DMS 273 (cell line): ENCODE measurements around the gene KMT2C.
"Not testable (repeated sequence)": the region's sequence is repeated elsewhere in the genome, so short reads cannot be mapped to it uniquely, and the experiment has no call there.

Experiments
- DNase-seq: peaks from one replicate; lab custom pipeline; 2025; ENCODE audit not compliant: unreplicated experiment; lab: John Stamatoyannopoulos, UW

KMT2C gene

DNA sequence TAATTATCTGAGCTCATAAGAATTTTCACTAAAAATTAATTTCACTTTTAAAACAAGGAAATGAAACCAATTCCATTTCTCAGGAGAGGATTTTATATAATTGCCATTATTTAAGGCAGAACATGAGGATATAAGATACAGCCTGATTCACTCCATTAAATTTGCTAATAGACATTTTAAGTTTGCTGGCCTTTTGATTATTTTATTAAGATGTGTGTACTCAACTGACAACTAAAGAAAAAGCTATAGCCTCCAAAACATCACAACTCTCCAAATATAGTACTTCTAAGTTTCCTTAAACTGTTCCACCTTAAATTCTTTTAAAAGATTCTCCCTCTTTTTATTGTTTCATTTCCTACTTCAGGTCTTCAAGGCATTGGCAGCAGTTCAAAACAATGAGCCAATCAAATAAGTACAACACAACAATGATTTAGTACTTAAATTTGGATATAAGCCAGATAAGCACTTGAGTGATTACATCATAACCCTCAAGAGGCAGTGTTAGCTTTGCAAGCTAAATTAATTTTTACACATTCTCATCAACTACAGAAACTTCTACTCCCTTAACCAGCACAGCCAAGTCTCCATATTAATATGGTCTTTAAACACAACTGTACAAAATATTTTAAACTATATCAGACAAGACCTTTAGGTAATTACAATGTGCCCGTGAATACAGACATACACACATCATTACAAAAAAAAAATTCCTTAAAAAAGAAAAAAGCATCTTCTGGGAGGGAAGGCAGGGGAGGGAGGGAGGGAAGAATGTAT is 121.8 kb downstream of the KMT2C start:
- DNase-seq, result peak; percentile 93

DNA sequence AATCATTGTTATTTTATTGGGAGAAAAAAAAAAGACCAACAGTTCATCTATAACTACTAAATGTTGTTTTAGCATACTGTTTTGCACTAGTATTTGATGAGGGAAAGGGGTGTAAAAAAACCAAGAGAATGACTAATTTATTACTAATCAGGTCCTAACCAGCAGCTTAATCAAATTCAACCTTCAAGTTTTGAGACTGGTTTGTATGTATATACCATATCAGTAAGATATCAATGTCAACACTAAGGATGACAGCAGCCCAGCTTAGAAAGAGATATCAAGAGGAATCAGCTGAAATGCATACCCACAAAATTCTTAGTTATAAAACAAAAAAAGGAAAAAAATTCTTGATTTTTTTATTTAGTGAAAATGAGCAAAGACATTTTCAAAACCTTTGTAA is 122.6 kb downstream of the KMT2C start:
- peak; percentile 16 for DNase-seq

DNA sequence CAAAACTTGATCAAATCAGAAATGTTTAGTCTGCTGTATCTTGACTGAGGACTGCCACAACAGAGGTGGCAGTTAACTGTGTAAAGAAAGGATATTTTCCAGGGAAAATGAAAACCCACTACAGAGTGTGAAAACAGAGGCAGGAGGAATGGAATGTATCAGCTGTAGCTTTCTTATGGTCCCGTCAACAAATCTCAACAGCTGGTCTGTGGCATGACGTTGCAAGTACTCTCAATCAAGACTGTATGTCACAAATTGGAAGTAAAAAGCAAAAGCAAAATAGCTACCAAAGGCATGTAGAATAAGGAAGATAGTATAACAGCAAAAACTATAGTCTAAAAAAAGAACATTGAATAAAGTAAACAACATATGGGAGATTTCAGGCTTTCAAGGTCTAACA is 123.5 kb downstream of the KMT2C start:
- peak; percentile 66 for DNase-seq

DNA sequence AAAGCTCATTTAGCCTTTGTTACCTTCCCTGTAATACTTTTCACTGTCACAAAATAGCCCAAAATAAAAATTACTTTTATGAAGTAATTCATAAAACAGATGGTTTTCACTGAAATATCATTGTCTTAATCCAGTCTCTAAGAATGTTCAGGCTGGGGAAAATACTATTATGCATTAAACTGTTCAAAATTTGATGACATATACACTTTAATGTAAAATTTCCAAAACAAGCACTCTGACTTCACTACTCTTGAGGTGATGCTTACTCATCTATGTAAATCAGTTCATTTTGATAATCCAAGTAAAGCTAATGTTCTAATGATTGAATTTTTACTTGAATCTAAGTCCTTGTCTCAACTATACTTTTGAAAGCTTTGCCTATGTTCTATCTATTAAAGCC is 127.9 kb downstream of the KMT2C start:
- DNase-seq, result no peak

DNA sequence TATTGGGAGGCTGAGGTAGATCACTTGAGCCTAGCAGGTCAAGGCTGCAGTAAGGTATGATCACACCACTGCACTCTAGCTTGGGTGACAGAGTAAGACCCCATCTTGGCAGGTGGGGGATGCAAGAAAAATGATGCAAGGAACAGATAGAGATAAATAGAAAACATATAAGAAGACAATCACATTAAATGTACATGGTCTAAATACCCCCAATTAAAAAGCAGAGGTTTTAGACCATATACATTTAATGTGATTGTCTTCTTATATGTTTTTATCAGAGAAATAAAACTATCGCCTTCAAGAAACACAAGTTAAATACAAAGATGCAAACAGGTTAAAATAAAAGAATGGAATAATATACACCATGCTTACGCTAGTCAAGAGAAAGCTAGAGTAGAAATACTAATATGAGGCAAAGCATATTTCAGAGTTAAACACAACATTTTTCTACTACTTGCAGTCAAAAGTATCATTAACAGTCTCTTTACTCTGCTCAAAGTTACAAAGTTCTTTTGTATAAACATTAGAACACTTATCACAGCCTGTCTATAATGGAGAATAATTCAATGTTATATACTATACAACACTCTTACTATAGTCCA is 136.2 kb downstream of the KMT2C start:
- DNase-seq, result not testable (repeated sequence)

DNA sequence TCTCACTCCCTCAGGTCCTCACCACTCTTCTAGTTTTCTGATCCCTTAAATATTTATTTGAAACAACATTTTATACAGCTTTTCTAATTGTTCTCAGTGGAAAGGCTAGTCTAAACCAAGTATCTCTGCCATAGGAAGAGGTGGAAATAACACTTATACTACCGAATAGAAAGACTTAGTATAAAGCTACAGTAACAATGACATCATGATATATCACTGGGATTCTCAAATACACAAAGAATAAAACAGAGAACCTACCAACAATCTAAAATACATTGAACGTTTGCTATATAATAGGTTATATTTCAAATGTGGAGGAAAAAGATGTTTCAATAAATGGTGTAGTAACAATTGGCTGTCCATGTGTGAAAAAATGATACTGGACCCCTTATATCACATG is 142.9 kb downstream of the KMT2C start:
- DNase-seq, result no peak

DNA sequence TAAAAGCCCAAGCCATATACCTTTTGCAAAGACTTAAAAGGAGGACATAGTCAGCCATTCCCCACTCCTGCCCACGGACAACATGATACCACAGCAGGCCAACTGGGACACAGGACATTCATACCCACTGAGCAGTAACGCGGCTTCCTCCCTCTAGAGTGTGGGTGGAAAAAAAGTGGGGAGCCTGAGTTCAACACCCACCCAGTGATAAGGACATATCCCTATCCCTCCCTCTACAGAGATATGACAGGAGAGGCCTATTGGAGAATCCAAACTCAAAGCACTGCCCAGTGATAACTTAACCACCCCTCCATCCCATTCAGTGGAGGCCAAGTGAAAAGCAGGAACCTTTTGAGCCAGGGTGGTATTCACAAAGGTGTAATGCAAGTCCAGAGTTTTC is 148.8 kb downstream of the KMT2C start:
- DNase-seq, result not testable (repeated sequence)

DNA sequence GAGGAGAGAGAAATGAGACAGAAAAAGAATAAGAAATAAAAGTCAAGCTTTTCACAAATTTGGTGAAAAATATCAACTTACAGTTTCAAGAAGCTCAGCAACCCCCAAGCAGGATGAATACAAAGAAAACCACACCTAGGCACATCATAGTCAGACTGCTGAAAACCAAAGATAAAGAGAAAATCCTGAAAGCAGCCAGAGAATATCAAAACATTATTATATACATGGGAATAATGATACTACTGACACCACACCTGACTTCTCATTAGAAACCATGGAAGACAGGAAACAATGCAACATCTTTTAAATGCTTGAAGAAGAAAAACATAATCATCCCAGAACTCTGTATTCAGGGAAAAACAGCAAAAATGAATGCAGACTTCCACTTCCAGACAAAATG is 149.6 kb downstream of the KMT2C start:
- DNase-seq, result not testable (repeated sequence)

DNA sequence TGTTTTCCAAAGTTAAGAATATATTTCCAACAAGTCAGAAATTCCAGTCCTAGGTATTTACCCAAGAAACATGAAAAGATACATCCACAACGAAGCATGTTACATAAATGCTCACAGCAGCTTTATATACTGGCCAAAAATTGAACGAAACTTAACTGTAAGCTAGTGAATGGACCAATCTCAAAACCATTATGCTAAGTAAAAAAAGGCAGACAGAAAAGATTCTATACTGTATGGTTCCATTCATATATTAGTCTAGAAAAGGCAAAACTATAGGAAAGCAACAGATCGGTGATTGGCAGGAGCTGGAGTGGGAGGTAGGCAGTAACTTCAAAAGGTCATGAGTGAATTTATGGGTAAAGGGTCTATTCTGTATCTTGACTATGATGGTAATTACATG is 150.8 kb downstream of the KMT2C start:
- DNase-seq, result not testable (repeated sequence)

DNA sequence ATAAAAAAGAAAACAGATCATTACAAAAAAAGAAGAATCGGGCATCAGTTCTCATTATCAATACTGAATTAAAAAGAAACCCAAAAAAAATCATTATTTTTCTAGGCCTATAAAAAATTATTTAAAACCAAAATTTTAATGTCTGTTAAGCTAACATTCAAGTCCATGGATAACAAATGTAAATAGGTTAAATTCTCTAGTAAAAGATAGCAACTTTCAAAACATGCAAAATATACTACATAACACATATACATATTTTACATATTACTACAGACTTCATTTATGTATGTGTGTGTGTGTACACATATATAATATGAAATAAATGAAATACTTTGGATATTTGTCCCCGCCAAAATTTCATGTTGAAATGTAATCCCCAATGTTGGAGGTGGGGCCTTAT is 158.1 kb downstream of the KMT2C start:
- not testable (repeated sequence) for DNase-seq

DNA sequence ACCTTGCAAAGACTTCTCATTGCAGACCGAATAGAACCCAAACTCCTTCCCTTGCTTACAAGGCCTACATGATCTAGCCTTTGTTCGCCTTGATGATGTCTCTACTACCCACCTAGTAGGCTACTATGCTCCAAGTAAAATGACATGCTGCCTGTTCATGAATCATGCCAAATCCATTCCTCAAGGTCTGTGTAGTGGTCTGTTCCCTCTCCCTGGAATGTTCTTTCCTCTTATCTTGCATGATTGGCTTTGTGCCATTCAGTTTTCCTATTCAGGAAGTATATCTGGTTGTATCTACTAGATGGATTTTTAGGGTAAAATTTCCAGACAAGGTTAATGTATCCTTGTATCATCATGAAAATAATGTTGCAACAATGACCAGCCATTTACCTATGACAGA is 165.4 kb downstream of the KMT2C start:
- not testable (repeated sequence) for DNase-seq

DNA sequence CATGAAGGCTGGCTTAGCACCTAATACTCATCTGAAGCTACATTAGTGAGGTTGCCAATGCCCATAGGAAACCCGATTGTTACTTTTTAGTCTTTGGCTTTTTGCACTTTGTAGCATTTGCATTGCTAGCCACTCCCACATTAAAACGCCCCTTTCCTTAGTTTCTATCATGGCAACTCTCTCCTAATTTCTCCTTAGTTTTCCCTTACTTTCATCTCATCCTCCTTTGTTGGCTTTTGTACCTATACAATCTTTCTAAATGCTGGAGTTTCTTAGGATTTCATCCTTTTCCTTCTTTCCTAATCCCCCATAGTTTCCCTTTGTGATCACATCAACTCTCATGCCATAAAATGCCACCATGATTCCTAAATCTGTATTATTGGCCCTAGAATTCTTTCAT is 168.9 kb downstream of the KMT2C start:
- not testable (repeated sequence) for DNase-seq

DNA sequence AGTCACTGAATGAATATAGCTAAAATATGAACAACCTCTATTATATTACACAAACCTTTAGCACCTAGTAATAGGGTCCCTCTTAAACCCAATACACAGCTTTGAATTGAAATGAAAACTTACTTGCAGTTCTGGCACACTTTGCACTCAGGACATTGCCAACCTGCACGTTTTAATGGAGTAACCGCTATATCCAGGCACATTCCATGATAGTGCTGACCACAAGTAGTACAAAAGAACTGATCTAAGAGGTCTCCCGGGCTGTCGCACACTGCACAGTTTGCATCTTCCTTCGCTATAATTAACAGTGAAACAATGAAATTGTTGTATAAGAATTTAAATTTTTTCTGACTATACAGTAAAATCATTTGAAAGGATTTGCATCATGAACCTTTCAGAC is 170.9 kb downstream of the KMT2C start:
- not testable (repeated sequence) for DNase-seq

DNA sequence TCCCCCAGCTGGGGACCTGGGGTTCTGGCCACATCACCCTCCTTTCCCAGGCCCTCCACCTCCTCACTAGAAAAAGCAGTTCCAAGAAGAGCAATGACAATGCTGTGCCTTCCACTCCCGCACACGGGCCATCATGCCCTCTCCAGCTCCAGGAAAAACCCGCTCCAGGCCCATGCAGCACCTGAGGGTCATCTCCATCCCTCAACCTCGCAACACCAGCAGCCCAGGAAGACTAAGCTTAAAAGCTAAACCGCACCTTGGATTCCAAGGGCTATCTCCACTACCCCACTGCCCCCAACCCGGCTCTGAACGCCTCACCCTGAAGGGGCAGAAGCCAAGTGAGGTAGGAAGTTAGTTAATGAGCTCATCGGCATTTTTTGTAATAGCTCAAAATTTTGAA is 173.7 kb downstream of the KMT2C start:
- not testable (repeated sequence) for DNase-seq

DNA sequence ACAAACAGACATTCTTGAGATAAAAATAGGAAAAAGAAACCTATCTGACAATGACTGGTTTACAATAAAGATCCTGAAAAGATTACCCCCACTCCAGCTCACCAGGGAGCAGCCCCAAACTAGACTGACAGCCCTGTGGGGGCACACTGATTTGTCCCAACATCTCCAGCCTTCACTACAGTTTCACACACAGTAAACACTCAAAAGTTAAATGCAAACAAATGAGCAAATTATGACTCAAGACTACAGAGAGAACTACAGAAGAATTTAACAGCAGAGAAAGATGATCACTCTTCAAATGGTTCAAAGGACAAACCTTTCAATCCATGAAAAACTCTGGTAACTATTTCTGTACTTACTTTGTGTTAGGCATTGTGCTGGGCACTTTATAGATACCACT is 176.2 kb downstream of the KMT2C start:
- DNase-seq, result not testable (repeated sequence)

DNA sequence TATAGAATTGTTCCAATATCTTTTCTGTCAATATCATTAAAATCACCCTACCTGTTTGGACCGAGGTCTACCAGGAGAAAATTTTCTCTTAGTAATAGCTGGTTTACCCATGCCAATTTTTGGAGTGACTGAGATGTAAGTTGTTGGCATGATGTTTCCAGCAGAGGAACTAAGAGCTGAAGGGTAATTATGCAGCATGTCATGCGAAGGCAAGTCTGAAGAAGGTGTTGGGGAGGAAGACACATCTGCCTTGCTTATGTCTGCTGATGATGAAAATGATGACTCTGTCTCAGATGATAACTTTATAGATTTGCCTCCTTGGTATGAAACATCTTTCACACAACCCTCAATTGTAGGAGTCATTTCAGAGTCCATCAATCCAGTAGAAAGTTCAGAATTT is 188.0 kb downstream of the KMT2C start:
- DNase-seq, result not testable (repeated sequence)

DNA sequence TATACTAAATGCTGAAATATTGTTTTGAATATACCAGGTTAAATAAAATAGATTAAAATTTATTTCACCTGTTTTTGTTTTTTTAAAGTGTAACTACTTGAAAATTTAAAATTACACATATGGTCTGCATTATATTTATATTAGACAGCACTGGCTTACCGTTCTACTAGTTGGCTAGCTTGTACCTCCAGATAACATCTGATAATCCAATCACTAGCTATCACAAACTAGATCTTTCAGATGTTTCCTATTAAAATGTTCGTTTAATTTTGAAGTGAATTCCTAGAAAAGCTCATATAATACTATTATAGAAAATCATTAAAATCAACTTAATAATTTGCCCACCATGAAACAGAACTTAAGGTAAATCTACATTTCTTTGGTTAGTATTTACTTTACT is 190.4 kb downstream of the KMT2C start:
- DNase-seq, result not testable (repeated sequence)

DNA sequence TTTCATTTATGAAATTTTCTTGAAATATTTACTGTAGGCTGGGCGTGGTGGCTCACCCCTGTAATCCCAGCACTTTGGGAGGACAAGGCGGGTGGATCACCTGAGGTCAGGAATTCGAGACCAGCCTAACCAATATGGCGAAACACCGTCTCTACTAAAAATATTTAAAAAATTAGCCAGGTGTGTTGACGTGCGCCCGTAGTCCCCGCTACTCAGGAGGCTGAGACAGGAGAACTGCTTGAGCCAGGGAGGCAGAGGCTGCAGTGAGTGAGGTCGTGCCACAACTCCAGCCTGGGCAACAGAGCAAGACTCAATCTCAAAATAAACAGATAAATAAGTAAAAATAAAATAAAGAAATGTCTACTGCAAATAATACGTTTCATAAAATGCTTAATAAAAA is 192.3 kb downstream of the KMT2C start:
- DNase-seq, result not testable (repeated sequence)

DNA sequence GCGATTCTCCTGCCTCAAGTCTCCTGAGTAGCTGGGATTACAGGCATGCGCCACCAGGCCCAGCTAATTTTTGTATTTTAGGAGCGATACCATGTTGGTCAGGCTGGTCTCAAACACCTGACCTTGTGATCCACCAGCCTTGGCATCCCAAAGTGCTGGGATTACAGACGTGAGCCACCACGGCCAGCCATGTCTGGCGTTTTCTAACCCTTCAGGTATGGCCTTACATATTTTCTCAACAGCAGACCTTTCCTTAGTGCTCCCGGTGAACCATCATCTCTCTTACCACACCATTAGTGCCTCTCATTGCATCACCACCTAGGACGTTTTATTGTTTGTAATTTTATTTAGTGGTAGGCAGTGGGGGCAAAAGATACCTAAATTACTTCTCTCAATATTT is 194.5 kb downstream of the KMT2C start:
- DNase-seq, result not testable (repeated sequence)

DNA sequence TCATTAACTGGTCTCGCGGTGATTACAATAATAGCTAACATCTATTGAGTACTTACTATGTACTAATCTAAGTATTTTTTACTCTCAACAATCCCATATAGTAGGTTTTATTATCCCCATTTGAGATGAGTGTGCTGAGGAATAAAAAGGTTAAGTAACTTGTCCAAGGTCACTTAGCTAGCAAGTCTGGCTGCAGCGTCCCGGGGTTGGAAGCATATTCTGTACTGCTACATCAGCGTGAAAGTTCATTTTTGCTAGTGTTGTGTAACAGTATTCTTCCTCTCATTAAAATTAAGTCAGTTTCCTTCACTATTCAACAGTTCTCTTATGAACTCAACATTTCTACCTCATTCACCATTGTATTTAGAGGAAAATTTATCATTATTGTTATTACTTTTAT is 199.5 kb downstream of the KMT2C start:
- not testable (repeated sequence) for DNase-seq

DNA sequence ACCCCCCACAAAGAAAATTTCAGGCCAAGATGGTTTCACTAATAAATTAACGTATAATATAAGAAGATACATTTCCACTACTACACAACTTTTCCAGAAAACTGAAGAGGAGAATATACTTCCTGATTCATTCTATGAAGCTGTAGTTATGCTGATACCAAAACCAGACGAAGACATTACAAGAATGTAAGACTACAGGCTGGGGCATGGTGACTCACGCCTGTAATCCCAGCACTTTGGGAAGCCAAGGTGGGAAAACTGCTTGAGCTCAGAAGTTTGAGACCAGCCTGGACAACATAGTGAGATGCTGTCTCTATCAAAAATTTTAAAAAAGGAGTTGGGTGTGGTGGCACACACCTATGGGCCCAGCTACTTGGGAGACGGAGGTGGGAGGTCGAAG is 201.4 kb downstream of the KMT2C start:
- not testable (repeated sequence) for DNase-seq

DNA sequence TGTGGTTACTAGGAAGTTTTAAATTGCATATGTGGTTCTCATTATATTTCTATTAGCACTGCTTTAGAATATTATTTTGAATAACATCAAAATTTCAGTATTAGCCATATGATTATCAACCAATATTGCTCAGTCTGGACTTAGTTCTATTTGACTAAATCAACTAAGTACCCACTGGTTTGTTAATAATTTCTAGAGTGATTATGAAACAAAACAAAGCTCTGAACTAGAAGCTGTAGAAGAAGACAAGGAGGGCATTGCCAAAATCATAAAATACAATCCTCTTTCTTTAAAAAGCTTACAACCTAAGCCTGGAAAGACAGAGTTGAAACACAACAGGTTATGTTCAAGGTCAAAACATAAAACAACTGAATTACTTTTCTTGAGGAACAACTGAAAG is 204.7 kb downstream of the KMT2C start:
- no peak for DNase-seq

DNA sequence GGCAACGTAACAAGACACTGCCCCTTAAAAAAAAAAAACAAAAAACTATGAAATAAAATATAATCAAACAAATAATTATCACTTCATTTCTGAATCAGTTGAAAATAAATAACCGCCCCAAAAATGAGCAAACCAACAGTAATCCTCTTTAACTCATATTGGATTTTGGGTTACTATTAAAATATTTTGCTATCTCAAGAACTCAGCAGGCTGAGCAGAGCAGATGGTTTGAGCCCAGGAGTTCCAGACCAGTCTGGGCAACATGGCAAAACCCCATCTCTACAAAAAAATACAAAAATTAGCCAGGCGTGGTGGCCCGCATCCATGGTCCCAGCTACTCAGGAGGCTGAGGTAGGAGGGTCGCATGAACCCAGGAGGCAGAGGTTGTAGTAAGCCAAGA is 216.2 kb downstream of the KMT2C start:
- DNase-seq, result not testable (repeated sequence)
